Heart right ventricle (tissue), 16 donors: ENCODE data around the gene FRRS1L. TPM values are rescaled to one million over a fixed set of nuclear protein-coding genes. Genes with fewer than 3 reads are reported as not detected.

Experiments
- ATAC-seq, 8 donors: fragments of 200-7000 bp; cut with Tn5 transposase; one replicate each; pipeline ENCODE4 v1.9.1; 2020; ENCODE audit warnings: mild to moderate bottlenecking in 8 of 8, moderate library complexity in 8 of 8, moderate number of reproducible peaks in 1 of 8
- DNase-seq, 2 donors: peaks; one replicate each; pipeline ENCODE4 v3.0.0-alpha.2; 2020
- H3K27ac ChIP-seq, 10 donors: fragments of 200-600 bp; sonication (generic) in 2 of 10; one replicate each; pipeline versions ENCODE4 v1.5.0 to v1.8.0; 2020 to 2022; ENCODE audit warnings: mild to moderate bottlenecking in 3 of 10
- H3K27me3 ChIP-seq, 7 donors: fragments of 200-600 bp; one replicate each; pipeline ENCODE4 v1.8.0; 2021 to 2022; ENCODE audit warnings: mild to moderate bottlenecking in 2 of 7
- H3K36me3 ChIP-seq, 9 donors: fragments of 200-600 bp; sonication (generic) in 1 of 9; one replicate each; pipeline versions ENCODE4 v1.5.0 to v1.8.0; 2020 to 2022; ENCODE audit warnings: mild to moderate bottlenecking in 2 of 9
- H3K4me1 ChIP-seq, 9 donors: fragments of 200-600 bp; sonication (generic) in 1 of 9; one replicate each; pipeline versions ENCODE4 v1.5.0 to v1.8.0; 2020 to 2022; ENCODE audit warnings: mild to moderate bottlenecking in 4 of 9
- H3K4me3 ChIP-seq, 10 donors: fragments of 200-600 bp; sonication (generic) in 2 of 10; one replicate each; pipeline versions ENCODE4 v1.5.0 to v1.8.0; 2020 to 2022; ENCODE audit warnings: mild to moderate bottlenecking in 7 of 10, moderate library complexity in 2 of 10
- H3K9me3 ChIP-seq, 11 donors: fragments of 200-600 bp in 10 of 11; sonication (generic) in 2 of 11; one replicate each; pipeline versions ENCODE4 v1.5.0 to v1.8.0; 2013 to 2022; ENCODE audit warnings: mild to moderate bottlenecking in 2 of 11, control low read depth in 1 of 11, moderate library complexity in 1 of 11
- WGBS, 2 donors: extraction: QIAGEN DNeasy Blood & Tissue Kit; methylation state at CpG; one replicate each; pipeline ENCODE4 v1.1.7; 2013; ENCODE audit warnings: inconsistent platforms in 1 of 2; 5-methylcytosine and 5-hydroxymethylcytosine counted together
- intact Hi-C, 10 donors: fragments of 100-400 bp; cut with DNase I; formaldehyde crosslinking; loops; one replicate each; pipeline versions ENCODE4 v1.11.1 to v1.14.2; 2022
- polyA plus RNA-seq, 2 donors: library from polyadenylated mRNA; stranded (reverse); fragments of 200-250 nt; gene quantifications; one replicate each; pipeline ENCODE4 v1.2.3, GENCODE V29; 2013
- total RNA-seq, 10 donors: library from RNA; stranded (reverse); fragmentation: NEBNext Ultra II Directional in 3 of 10; extraction: Animal tissue kit (Norgen Biotek cat#: 25700) in 3 of 10; gene quantifications; one replicate each; pipeline versions ENCODE4 v1.2.1 to v1.2.4, GENCODE V29; 2021 to 2023
- TF ChIP-seq, protein P1 (sequence below), 9 donors: fragments of 200-600 bp; sonication (generic) in 2 of 9; IDR thresholded peaks; one replicate each; pipeline versions ENCODE4 v1.5.0 to v1.8.0; 2021 to 2022; ENCODE audit warnings: antibody characterized with exemption in 9 of 9, mild to moderate bottlenecking in 5 of 9, moderate library complexity in 1 of 9
- donor health status: Arrhythmogenic right ventricular cardiomyopathy.
- donor health status: ischemic (EF 13 %, LVEDD 7.1; RV severe dilation, severe dysfunction).
- donor health status: healthy with polysubstance abuse.
- donor health status: DM: no; HTN: yes; CAD: no.
- donor health status: DM: no; HTN: no; CAD: no.
- donor health status: ischemic (EF 25% LVEDD 6.9; RV normal size, moderate dysfunction).
- donor health status: ischemic (EF 25% LVEDD 5.7; RV mildly dilated, moderate dysfunction).
- donor health status: healthy.
- donor health status: DM: yes; HTN: yes; CAD: no.
- donor health status: Ischemic cardiomyopathy.
- donor health status: ischemic (EF 35%, LVEDD 5.7; RV mildly dilated, moderate dysfunction).
- donor health status: nonischemic (EF 11% LVEDD 7.7; RV severe dilation, severe dysfunction).
- donor health status: DM: yes; HTN: yes; CAD: no.
- donor health status: PGD.
- donor health status: ischemic (EF 29% LVEDD 5.4; RV normal size, mild dysfunction).
- donor health status: nonischemic (EF 23%, LVEDD 6.1; RV moderate dilation, normal function).

FRRS1L gene
- total and polyA plus RNA-seq, 12 donors = 0.07 to 3.0 (median 1.3) TPM; not detected in 1

- H3K27me3 ChIP-seq = no peaks in the 10 kb centered on the region
- TF ChIP-seq, protein P1, sequence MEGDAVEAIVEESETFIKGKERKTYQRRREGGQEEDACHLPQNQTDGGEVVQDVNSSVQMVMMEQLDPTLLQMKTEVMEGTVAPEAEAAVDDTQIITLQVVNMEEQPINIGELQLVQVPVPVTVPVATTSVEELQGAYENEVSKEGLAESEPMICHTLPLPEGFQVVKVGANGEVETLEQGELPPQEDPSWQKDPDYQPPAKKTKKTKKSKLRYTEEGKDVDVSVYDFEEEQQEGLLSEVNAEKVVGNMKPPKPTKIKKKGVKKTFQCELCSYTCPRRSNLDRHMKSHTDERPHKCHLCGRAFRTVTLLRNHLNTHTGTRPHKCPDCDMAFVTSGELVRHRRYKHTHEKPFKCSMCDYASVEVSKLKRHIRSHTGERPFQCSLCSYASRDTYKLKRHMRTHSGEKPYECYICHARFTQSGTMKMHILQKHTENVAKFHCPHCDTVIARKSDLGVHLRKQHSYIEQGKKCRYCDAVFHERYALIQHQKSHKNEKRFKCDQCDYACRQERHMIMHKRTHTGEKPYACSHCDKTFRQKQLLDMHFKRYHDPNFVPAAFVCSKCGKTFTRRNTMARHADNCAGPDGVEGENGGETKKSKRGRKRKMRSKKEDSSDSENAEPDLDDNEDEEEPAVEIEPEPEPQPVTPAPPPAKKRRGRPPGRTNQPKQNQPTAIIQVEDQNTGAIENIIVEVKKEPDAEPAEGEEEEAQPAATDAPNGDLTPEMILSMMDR (IDR thresholded peaks at IDR 0.05) = no peak
- ATAC-seq (no peak), DNase-seq (no peak)
- intact Hi-C loops = no loop called here
- H3K9me3 ChIP-seq = no peaks in the 10 kb centered on the region
- H3K4me3 ChIP-seq = no peak overlapping the region
- no peaks in the 10 kb centered on the region for H3K36me3 ChIP-seq
- H3K4me1 ChIP-seq = no peaks in the 10 kb centered on the region
- H3K27ac ChIP-seq = no peak overlapping the region
- WGBS, 2 donors = 89 to 96% methylated on average over 2 of the region's 2 CpGs
Measured at GRCh38 chr9:109138421-109138820, 28.6 kb downstream of the FRRS1L start.

DNA sequence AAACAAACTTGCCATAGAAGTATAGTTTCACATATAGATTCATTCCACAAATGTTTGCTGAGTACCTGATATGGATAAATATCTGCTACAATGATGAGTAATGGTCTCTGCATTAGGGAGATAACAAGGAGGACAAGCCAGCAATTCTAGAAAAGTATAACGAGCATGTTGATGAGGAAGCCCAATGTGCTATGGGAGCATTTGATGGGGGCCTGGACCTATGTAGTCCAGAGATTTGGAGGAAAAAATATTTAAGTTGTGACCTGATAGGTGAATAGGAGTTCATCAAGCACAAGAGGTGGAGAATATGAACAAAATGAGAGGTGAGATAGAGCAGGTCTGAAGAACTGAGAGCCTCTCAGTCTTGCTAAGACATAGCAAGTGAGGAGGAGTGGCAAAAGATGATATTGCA, 32.9 kb downstream of the FRRS1L start:
- WGBS, 2 donors = 86 to 89% methylated on average over 1 of the region's 1 CpG

GRCh38 chr9:109133533-109133932, 33.5 kb downstream of the FRRS1L start:
- TF ChIP-seq, protein P1 (IDR thresholded peaks at IDR 0.05) = no peak
- Histone ChIP-seq H3K36me3 (no peaks in the 10 kb centered on the region), H3K27me3 (no peaks in the 10 kb centered on the region), H3K9me3 (no peaks in the 10 kb centered on the region), H3K4me3 (no peak overlapping the region), H3K4me1 (peaks cover 0 to 12% (median 4%) of the 10 kb centered on the region in 9 donors), H3K27ac (no peak overlapping the region)
- 95% methylated on average over 2 of the region's 2 CpGs for WGBS, 2 donors
- no peak for DNase-seq
- intact Hi-C loops = no loop called here
- ATAC-seq = no peak

More for the DNA sequence above, 32.9 kb downstream of the FRRS1L start:
- H3K4me1 ChIP-seq = peaks cover 0 to 12% (median 4%) of the 10 kb centered on the region in 9 donors
- no peaks in the 10 kb centered on the region for H3K36me3 ChIP-seq
- intact Hi-C loops = no loop called here
- DNase-seq = no peak
- no peak overlapping the region for H3K27ac ChIP-seq
- H3K9me3 ChIP-seq = no peaks in the 10 kb centered on the region
- no peak overlapping the region for H3K4me3 ChIP-seq
- ATAC-seq = no peak
- TF ChIP-seq, protein P1 (IDR thresholded peaks at IDR 0.05) = no peak
- H3K27me3 ChIP-seq = no peaks in the 10 kb centered on the region

GRCh38 chr9:109132567-109133021, 34.5 kb downstream of the FRRS1L start:
- intact Hi-C loops = no loop called here
- Histone ChIP-seq H3K4me1 (peaks cover 0 to 12% (median 4%) of the 10 kb centered on the region in 9 donors), H3K36me3 (no peaks in the 10 kb centered on the region), H3K9me3 (no peaks in the 10 kb centered on the region), H3K27ac (peak overlapping the region in 1 of 10 donors; percentile 39), H3K4me3 (no peak overlapping the region), H3K27me3 (no peaks in the 10 kb centered on the region)
- WGBS, 2 donors = 48% methylated on average over 2 of the region's 2 CpGs
- ATAC-seq (peak in 3 of 8 donors; percentile 47 to 56 (median 53)), DNase-seq (no peak)
- TF ChIP-seq, protein P1 (IDR thresholded peaks at IDR 0.05) = no peak
